NK-92 treated with Interleukin-12 subunit alpha and Interleukin-12 subunit beta, amount 100 ng/mL, for 24 hours (cell line): Measurements from ENCODE around the gene TRIO.
A peak's percentile ranks its signal among the peaks of the same experiment; 100 is the strongest.

Experiments used
- DNase-seq: peaks from one replicate; lab custom pipeline; 2025; lab: John Stamatoyannopoulos, UW

TRIO gene

DNA sequence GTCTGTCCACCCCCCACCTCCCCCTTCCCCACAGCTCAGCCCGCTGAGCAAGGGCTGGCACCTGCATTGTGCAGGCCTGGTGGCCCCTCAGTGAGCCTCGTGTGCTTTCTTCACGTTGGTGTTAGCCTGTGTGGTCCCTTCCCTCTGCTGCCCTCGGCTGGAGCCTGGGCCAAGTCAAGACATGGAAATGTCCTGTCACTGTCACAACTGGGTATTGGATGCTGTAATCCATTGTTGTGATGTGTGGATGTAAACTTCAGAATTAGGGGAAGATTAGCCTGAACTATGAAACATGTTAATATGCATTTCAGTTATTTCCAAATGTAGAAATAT is 103.9 kb downstream of the TRIO start:
- DNase-seq, result no peak

DNA sequence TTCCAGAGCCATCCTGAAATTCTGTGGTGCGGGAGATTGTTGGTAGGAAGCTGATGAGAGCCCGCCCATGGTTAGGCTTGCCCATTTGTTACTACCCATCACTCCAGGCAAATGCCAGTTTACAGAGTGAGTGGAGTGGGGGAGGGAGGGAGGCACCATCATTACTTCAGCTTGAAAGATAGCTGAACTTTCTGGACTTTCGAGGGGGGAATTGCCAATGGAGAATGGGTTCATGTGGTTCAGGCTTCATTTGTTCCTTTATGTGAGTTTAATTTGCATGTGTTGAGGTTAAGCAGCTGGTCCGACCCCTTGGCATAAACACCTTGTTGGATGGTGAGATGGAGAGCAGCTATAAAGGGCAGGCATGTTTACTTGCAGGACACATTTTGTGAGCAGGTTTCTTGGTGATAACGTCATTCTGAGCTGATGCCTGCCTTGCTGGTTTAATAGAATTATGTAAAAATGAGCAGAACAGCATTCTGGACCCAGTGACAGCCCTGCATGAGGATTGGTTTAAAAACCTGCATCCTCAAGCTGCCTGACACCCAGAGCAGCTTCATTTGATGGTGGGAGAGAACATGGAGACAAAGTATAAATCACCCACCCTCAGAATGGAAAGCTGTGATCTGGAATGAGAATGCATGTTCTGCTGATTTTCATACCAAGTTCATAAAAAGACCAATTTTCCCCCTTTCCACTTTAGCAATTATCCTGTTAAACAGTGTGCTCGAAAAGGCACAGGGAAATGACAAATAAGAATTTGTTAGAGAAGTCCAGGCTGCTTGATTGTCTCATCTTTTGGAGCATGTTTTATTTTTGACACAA is 106.3 kb downstream of the TRIO start:
- DNase-seq, result no peak

DNA sequence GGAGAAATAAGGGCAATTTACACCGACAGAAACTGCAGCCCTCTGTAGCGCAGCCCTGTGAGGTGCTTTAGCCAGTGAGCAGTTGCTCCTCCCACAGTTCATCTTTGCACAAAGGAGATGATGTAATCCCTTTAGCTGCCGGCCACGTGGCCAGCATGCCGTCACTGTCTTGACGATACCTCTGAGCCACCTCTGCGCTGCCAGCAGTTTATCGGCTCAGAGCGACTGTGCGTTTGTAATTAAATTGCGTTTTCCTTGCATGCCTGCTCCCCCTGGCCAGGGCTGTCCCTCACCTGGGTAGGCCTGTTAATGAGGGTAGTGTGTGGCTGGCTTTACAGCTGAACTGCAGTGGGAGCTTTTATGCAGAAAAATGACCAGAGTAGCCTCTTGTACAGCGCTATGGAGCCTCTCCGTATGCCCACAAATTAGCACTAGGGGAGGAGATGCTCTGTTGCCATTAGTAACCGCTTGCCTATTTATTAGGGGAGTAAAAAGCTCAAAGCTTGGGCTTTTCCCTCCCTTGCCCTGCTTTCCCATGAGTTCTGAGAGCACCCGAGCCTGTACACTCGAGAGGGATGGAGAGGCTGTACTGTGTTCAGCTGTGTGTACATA is 107.0 kb downstream of the TRIO start:
- no peak for DNase-seq

DNA sequence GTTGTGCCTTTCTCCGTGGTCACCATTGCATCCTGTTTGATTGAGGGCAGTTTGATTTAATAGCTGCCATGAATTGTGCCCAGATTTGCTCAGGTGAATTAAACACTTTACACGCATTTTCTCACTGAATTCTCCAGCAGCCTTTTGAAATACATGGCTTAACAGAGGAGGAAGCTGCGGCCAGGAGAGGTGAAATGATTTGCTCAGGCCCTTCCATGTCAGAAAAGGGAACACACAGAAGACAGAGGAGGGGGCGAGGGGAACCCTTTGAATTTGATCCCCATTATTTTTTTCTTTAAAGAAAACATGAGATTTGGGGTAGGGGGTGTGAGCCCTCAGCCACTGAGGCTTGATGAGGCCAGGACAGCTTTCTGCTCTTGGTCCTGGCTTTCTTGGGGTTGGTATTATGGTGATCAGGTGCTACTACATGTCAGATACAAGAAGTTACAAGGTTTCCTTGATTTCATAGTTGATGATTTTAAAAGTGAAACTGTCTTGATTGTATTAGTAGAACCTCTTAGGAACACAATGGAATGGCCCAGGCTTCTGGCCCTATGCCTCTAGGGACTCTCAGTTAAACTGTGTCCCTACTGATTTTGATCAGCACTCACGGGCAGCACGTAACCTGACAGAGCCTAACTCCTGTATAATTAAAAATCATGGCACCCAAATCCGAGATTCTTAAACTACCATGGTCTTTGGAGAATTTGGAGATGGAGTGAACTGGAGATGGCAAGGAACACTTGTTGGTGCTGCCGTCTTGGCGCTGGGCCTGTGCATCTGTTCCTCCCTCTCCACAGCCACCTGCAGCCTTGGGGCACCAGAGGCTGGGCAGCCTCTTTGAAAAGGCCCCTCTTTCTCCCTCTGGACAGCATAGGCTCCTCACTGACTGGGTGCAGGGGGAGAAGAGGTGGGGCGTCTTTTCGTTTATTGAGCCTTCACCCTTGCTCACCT is 107.9 kb downstream of the TRIO start:
- no peak for DNase-seq

DNA sequence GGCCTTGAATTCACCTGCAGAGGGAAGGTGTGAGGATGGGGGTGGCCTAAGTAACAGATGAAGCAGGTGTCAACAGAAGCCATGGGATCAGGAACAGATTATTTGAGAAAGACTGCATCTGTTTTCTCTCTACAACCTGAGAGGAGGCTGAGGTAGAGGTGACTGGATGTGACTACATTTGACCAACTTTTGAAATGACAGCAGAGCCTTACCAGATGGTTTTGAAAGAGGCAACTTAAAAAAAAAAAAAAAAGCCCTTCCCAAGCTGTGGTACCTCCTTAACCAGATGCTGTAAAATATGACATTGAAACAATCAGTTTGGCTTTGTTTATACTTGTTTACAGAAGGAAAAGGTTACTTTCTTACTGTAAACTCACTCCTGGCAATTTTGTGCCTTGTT is 108.6 kb downstream of the TRIO start:
- DNase-seq, result no peak

DNA sequence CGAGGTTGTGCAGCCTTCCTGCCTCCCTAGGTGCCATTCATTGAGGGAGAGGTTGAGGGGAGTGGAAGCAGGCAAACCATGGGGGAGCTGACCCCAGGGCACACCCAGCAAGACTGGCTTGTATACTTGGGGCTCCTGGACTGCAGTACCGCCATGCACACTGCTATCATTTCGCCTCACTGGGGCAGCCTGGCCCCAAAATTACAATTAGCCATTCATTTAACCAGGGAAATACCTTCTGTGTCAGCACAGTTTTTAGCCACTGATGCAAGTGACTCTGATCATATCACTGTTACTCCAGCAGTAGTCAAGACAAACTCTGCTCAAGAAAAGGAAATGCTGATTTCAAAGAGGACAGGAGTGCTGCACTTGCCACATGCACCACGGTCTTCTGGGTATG is 109.7 kb downstream of the TRIO start:
- DNase-seq, result no peak

DNA sequence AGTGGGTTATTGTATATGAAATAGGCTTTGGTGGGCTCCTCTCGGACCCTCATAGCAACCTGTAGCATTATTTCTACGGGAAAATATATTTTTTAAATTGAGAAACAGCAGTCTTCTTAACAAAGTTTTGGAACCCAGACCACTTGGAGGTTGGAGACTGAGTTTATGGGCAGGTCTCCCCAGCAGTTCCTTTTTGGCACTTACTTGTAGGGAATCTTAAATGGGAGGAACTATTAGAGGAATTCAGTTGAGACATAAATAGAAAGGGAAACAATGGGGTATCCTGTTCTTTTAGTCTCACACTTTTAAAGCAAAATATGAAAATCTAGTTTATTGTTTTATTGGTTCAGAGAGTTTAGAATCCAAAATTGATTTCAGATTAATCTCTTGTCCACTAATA is 111.5 kb downstream of the TRIO start:
- DNase-seq, result no peak

DNA sequence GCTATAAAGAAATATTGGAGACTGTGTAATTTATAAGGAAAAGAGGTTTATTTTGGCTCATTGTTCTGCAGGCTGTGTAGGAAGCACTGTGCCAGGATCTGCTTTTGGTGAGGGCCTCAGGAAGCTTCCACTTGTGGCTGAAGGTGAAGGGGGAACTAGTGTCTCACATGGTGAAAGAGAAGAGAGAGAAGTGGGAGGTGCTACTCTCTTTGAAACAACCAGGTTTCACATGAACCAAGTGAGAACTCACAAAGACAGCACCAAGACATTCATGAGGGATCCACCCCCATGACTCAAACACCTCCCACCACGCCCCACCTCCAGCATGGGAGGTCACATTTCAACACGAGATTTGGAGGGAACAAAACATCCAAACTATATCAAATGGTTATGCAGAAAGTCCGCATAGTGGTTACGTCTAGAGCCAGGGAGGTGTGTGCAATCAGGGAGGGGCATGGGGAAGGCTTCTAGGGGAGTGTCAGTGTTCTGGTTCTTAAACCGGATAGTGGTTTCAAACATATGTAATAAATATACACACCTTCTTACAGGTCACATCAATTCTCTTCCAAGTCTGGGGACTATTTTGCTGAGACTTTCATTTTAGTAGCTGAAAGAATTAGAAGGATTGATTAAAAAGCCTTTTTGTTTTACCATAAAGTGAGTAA is 113.0 kb downstream of the TRIO start:
- DNase-seq, result no peak

DNA sequence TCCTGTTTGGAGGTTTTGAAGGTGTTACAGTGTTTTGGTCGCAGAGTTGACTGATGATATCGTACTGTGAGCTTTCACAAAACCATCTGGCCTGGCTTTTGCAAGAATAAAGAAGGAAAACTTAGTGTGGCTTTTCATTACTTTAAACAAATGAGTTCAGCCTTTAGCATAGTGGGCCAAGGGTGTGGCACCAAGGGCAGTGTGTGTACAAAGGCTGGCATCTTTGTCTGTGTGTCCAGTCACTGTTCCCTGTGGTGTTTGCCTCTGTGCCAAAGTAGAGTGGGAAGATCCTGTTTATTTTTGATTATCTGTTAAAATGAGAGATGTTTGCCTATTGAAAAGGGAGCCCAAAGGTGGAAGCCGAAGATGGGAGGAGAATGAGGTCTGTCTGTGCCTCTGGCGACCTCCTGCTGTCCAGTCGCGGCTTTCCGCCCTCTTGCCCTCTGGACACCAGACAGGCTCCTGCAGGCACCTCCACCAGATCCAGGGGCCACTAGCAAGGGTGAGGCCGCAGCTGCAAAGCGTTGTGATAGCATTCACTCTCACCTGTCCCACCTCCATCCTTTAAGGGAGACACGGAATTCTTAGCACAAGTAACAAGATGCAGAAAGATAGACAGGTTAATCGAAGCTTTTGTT is 113.7 kb downstream of the TRIO start:
- no peak for DNase-seq

DNA sequence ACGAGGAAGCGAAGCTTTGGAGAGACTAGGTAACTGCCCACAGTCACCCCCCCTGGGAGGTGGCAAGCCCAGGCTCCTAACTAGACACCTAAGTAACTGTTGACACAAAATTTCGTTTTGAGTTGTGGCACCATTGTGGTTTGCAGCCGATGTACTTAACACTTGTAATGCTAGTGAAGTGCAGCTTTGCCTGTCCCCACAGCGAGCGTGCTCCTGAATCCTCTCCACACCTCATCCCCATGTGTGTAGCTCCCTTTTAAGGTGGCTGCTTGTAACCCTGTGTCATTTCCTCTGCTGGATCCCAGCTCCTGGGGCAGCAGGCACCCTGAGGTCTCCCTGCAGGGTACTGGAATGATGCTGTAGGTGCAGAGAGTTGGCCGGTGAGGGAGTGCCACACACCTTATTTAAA is 114.9 kb downstream of the TRIO start:
- DNase-seq, result peak; percentile 46

DNA sequence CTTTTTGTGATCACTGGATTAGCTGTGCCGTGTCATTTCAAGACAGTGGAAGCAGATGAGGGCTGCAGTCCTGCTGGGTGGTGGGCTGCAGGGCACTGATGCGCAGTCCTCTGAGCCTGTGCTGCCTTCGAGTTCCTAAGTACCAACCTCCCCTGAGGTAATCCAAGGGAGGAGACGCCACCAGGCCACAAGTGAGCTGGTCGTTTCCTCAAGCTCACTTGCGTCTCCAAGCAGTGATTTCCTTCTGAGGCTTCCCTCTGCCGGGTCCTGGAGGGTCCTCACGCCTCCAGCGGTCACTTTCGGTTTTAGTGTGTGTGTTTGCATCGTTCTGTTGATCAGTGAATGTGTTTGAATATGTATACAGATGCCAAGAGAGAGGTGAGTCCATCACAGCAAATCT is 115.7 kb downstream of the TRIO start:
- DNase-seq, result peak; percentile 27

DNA sequence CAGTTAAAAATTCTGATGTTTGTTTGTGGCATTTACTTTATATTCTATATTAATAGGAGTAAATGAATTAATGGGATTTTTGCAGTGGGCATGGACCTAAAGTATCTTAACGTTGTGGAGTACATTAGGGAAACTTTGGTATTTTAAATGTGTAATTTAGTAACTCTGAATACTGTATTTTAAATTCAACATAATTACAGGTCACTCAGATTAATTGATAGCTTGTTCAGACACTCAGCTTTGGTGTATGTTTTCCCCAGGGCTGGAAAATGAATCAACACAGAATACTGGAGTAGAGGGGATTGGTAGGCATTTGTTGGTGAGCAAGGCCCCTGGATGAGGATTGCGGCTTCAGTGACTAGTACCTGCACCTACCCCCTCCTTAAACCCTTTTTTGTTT is 117.5 kb downstream of the TRIO start:
- no peak for DNase-seq

DNA sequence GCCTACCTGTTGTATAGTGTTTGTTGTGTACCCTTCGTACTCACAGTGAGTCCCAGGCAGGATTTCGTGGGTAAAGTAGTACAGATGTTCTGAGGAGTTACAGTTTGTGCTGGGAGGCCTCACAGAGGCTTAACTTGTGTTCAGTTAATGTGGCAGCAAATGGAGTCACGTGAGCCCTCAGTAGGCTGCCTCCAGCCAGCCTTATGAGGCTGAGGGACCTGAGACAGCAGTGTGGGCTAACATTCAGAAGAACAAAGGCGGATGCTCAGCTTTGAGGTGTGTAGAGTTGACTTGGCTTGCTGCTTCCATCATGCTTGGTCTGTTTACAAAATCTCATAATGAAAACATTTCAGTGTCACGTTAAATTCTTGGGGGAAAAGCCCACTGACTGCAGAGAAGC is 118.1 kb downstream of the TRIO start:
- peak; percentile 25 for DNase-seq

DNA sequence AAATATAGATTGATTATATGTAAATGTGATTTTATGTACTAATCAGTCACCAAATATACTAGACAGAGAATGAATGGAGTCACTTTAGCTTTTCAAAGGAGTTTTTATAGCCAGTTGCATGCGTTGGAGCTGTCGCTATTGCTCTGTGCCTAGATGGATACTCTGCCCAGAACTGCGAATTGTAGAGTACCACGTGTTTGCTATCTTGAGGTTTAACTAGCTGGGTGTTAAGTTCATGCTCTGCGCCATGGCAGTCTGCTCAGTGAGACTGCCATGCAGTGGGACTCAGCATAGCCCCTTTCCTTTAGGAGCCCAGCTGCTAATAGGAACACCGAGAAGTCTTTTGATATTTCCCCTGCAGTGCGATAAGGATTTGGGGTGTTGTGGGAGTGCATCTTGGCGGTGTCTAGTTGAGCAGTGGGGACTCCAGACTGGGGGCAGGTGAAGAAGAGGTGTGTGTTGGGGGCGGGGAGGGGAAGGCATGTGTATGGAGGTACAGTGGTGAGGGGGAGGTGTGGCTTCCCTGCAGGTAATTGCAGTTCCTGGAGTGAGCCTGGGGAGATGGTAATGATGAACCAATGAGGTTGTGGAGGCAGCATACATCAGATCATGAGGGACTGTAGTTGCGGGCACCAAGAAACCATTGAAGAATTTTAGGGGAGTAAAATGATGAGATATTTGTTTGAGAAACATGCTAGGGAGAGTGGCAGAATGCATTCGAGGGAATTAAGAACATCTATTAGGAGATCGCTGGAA is 118.9 kb downstream of the TRIO start:
- DNase-seq, result no peak

DNA sequence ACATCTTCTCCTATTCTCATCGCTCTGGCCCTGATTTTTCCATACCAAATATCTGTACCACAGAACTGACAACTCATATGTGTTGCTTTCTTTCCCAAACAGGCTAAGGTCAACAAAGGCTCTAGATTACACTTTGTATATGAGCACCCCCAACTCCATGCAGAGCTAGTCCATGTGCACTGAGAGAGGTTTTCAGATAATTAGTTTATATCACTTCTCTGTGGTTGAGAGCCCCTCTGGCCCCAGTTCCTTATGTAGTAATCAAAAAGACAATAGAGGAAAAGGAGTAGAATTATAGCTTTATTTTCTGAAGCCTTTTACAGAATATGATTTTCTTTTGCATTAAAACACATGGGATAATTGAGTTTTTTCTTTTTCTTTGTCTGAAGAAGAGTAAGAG is 120.0 kb downstream of the TRIO start:
- no peak for DNase-seq

DNA sequence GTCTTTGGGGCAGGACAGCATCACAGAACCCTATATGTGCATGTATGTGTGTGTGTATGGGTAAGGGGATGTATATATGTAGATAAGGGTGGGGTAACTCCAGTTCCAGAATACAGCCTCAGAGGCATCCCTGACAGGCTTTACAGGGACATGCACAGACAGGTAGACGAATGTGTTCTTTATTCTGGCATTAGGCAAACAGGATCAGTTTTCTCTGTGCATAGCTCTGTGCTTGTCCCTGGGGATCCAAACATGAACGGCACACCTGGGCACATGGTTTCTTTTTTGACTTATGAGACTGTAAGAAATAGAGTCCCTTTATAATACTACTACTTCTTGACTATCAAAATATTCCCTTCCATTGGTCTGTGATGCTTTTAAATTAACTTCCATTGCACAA is 120.6 kb downstream of the TRIO start:
- no peak for DNase-seq

DNA sequence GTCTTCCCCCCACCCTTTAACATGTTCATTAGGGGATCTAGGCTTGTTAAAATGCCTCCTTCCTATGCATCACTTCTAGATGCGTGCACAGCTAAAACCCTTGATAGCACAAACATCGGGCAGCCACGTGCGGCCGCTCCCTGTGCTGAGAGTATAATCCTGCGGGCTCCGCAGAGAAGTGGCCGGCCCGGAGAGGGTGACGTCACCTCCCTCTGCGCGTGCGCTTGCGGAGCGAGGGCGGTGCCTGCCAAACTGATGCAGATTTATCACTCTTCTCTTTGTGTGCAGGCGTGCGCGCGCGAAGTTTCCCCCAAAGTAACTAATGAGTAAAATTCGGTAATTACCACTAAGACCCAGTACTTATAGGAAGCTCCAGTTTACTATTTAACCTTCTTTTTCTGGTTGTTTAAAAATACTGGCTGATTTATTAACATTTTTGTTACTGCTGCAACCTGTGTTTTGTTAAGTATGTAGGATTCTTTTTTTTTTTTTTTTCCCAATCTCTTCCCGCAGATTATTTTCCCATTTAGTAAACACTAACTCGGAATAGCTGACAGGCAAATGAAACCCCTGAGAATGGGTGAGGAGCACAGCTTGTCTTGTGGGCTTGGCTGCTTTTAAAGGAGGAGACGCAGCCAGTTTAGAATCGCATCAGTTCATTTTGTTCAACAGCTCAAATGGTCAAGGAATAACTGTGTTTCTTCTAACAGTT is 121.6 kb downstream of the TRIO start:
- DNase-seq, result no peak

DNA sequence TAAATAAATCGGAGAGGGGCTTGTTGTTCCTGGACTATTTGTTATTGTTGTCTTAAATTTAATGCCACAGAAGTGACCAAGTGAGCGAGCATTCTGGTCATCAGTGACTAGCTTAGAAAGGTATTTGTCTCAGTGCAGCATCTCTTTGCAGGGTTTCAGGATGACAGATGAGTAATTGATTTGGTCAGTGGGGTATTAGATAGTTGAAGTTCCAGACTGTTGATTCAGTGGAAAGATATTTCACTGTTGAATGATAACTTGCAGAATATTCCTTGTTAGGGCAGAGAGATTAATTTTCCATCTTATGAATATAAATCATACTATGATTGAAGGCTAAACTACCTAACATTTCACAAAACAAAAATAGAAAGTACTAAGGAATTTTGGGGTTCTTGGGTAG is 122.4 kb downstream of the TRIO start:
- no peak for DNase-seq

DNA sequence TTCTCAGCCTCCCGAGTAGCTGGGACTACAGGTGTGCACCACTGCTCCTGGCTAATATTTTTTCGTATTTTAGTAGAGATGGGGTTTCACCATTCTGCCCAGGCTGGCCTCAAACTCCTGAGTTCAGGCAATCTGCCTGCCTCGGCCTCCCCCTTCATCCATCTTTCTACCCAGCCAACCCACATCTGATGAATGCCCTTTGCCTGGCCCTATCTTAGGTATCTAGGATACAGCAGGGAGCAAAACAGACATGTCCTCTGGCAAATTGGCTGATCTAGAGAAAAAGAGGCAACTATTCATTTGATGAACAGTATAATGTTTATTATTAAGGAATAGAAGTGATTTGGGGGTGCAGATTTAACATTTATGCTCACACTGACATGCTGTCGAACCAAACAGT is 123.0 kb downstream of the TRIO start:
- no peak for DNase-seq

DNA sequence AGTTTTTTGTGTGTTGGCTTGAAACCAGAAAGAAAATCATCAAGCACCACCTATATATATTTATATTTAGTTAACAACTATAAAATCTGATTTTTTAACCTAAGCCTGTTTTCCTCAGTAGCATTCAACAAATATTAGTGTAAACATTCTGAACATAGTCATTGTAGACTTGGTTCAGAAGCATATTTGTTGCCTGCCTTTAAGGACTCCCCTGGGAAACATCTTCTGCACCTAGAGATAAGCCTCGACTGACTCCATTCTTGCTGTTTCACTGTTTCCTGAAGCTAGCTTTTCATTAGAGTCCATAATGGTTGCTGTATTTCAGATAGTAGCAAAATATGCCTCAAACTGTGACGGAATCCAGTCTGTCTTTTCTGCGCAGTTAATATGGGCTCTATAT is 123.5 kb downstream of the TRIO start:
- no peak for DNase-seq
